Lower lobe of right lung (tissue), 2 donors: ENCODE data around the gene TMEM9. TPM values are rescaled to one million over a fixed set of nuclear protein-coding genes. Genes with fewer than 3 reads are reported as not detected.

Experiments
- ATAC-seq, 2 donors: fragments of 200-7000 bp; cut with Tn5 transposase; one replicate each; pipeline ENCODE4 v1.9.1; 2020 to 2022; ENCODE audit warnings: mild to moderate bottlenecking in 2 of 2, moderate library complexity in 2 of 2
- DNase-seq: peaks from one replicate; pipeline ENCODE4 v3.0.0-alpha.2; 2020
- H3K27ac ChIP-seq: fragments of 200-600 bp; one replicate; pipeline ENCODE4 v1.8.0; 2022
- H3K27me3 ChIP-seq: fragments of 200-600 bp; one replicate; pipeline ENCODE4 v1.8.0; 2022; ENCODE audit warnings: low read depth
- H3K36me3 ChIP-seq: fragments of 200-600 bp; one replicate; pipeline ENCODE4 v1.8.0; 2022; ENCODE audit warnings: mild to moderate bottlenecking
- H3K4me1 ChIP-seq: fragments of 200-600 bp; one replicate; pipeline ENCODE4 v1.8.0; 2022
- H3K4me3 ChIP-seq: fragments of 200-600 bp; one replicate; pipeline ENCODE4 v1.8.0; 2022; ENCODE audit warnings: mild to moderate bottlenecking
- H3K9me3 ChIP-seq: fragments of 200-600 bp; one replicate; pipeline ENCODE4 v1.8.0; 2022
- CTCF ChIP-seq: fragments of 200-600 bp; IDR thresholded peaks from one replicate; pipeline ENCODE4 v1.8.0; 2022; ENCODE audit warnings: antibody characterized with exemption, mild to moderate bottlenecking
- intact Hi-C: fragments of 100-400 bp; cut with DNase I; formaldehyde crosslinking; loops from one replicate; pipeline ENCODE4 v1.11.0; 2022
- total RNA-seq: library from RNA; stranded (reverse); fragmentation: NEBNext Ultra II Directional; extraction: Animal tissue kit (Norgen Biotek cat#: 25700); gene quantifications from one replicate; pipeline ENCODE4 v1.2.1, GENCODE V29; 2021
- donor health status: DM: no; HTN: yes; CAD: no; lungs with severe emphysema.

The TMEM9 gene
- total RNA-seq, 1 donor from 2014 or later = 47.9 TPM

GRCh38 chr1:201103666-201104065 is 50.6 kb downstream of the TMEM9 start:
- no peak for TF ChIP-seq CTCF
- ATAC-seq = no peak
- intact Hi-C loops = no loop called here
- Histone ChIP-seq H3K36me3 (no peaks in the 10 kb centered on the region), H3K9me3 (no peaks in the 10 kb centered on the region), H3K27me3 (no peaks in the 10 kb centered on the region), H3K27ac (no peak overlapping the region), H3K4me3 (no peak overlapping the region), H3K4me1 (no peaks in the 10 kb centered on the region)
- DNase-seq = no peak

GRCh38 chr1:201100169-201100930 is 53.9 kb downstream of the TMEM9 start:
- H3K9me3 ChIP-seq = no peaks in the 10 kb centered on the region
- H3K4me1 ChIP-seq = no peaks in the 10 kb centered on the region
- ATAC-seq = no peak
- no peaks in the 10 kb centered on the region for H3K27me3 ChIP-seq
- intact Hi-C loops = no loop called here
- no peak overlapping the region for H3K27ac ChIP-seq
- no peaks in the 10 kb centered on the region for H3K36me3 ChIP-seq
- TF ChIP-seq CTCF = no peak
- H3K4me3 ChIP-seq = no peak overlapping the region
- no peak for DNase-seq

GRCh38 chr1:201098992-201099677 is 55.1 kb downstream of the TMEM9 start:
- intact Hi-C loops = no loop called here
- H3K27ac ChIP-seq = no peak overlapping the region
- DNase-seq (no peak), ATAC-seq (no peak)
- H3K4me3 ChIP-seq = no peak overlapping the region
- no peaks in the 10 kb centered on the region for H3K27me3 ChIP-seq
- no peaks in the 10 kb centered on the region for H3K4me1 ChIP-seq
- no peak for TF ChIP-seq CTCF
- no peaks in the 10 kb centered on the region for H3K36me3 ChIP-seq
- H3K9me3 ChIP-seq = no peaks in the 10 kb centered on the region

- TF ChIP-seq CTCF = no peak
- no peaks in the 10 kb centered on the region for H3K9me3 ChIP-seq
- no peaks in the 10 kb centered on the region for H3K36me3 ChIP-seq
- H3K27ac ChIP-seq = no peak overlapping the region
- H3K27me3 ChIP-seq = no peaks in the 10 kb centered on the region
- intact Hi-C loops = no loop called here
- no peaks in the 10 kb centered on the region for H3K4me1 ChIP-seq
- DNase-seq (no peak), ATAC-seq (no peak)
- H3K4me3 ChIP-seq = no peak overlapping the region
Observed at GRCh38 chr1:201096977-201097856, 57.1 kb downstream of the TMEM9 start.

- ATAC-seq (no peak), DNase-seq (no peak)
- H3K9me3 ChIP-seq = no peaks in the 10 kb centered on the region
- TF ChIP-seq CTCF = no peak
- H3K27me3 ChIP-seq = no peaks in the 10 kb centered on the region
- no peaks in the 10 kb centered on the region for H3K4me1 ChIP-seq
- H3K27ac ChIP-seq = no peak overlapping the region
- no peak overlapping the region for H3K4me3 ChIP-seq
- no peaks in the 10 kb centered on the region for H3K36me3 ChIP-seq
- intact Hi-C loops = no loop called here
Observed at GRCh38 chr1:201096041-201096461, 58.2 kb downstream of the TMEM9 start.
